HG03095 (cell line): Measurements from ENCODE around the gene SLC39A11.
"Not testable (repeated sequence)": the region's sequence is repeated elsewhere in the genome, so short reads cannot be mapped to it uniquely, and the experiment has no call there.

Source experiments
- ATAC-seq: cut with Tn5 transposase; IDR thresholded peaks from one replicate; pipeline ENCODE4 v1.9.1; 2021; ENCODE audit warnings: moderate library complexity; ENCODE audit not compliant: unreplicated experiment

The SLC39A11 gene

DNA sequence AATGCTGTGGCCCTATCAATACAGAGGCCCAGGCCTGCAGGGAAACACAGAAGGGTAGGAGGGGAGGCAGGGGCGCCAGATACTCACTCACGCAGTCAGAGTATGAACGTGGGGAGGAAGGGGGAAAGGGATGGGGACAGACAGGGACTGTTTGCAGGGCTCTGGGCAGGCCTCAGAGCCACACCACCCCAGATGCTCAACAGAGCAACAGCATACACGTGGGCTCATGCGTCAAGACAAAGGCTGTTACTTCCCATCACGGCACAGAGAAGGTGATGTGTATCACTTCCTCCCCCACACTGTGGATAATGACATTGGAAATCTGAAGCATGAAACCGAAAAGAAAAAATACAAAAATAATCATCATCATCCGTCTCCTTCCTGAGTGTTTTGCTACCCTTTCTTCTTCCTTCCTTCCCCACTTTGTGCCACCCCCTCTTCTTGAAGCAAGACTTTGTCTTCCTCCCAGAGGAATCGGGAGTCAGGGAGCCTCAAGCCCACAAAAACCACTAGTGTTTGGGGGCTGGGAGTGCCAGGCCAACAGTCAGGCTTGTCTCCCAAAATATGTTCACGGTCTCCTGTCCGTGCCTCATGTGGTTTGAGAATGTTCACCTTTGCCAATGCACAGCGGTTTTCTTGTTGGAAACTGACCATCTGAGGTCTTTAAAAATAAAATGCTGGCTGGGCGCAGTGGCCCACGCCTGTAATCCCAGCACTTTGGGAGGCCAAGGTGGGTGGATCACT, 20.1 kb downstream of the SLC39A11 start:
- no peak for ATAC-seq

DNA sequence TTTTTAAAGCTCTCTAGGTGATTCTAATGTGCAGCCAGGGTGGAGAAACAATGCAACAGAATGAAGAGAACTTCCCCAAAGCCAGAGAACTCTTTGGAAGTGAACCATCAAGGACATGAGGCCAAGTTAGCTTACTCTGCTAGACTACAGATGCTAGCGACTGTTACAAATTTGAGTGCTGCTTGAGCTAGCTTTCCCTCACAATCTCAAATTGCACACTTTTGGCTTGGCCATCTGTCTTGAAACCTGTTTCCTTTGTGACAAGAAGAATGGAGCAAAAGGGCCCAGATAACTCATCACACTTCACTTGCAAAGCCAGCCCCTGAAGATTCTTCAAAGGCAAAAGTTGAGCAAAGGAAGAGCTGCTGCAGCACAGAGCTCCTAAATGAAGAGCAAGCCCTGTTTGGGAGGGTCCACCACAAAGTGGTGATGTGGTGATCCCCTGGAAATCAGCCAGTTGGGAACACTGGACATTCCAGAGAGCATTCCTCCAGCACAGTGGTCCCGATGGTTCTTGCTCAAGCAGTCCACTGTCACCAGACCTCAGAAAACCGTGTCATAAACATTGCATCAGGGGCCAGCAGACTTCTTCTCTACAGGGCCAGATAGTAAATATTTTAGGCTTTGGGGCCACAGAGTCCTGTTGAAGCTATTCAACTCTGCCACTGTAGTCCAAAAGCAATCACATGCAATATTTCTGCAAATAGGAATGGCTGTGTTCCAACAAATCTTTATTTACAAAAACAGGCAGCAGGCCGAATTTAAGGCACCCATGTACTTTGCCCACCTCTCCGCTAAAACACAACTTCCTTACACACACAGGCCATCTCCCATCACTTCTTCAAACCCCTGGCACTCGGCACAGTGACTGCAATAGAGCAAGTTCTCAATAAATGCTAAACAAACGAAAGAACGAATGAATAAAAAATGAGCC, 21.2 kb downstream of the SLC39A11 start:
- no peak for ATAC-seq

GRCh38 chr17:73069841-73070240, 22.6 kb downstream of the SLC39A11 start:
- ATAC-seq, result no peak

GRCh38 chr17:73069164-73069770, 23.2 kb downstream of the SLC39A11 start:
- ATAC-seq, result no peak

GRCh38 chr17:73068322-73069153, 23.9 kb downstream of the SLC39A11 start:
- no peak for ATAC-seq

DNA sequence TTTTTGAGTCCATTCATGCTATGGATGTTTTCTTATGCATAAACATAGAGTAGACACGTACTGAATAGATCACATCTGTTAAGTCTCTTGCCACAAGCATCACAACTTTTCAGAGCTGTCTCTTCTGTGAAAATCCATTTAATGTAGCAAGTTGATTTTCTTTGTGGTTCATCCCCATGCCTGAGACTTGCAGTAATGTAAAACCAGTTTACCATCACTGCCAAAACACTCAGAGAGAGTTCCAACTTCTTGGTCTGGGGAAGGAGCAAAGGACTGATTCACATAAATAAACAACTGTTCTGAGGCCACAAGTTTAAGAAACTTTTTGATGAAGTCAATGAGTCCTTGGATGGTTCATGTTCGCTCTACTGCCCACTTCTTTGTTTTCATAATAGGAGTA, 24.8 kb downstream of the SLC39A11 start:
- not testable (repeated sequence) for ATAC-seq

DNA sequence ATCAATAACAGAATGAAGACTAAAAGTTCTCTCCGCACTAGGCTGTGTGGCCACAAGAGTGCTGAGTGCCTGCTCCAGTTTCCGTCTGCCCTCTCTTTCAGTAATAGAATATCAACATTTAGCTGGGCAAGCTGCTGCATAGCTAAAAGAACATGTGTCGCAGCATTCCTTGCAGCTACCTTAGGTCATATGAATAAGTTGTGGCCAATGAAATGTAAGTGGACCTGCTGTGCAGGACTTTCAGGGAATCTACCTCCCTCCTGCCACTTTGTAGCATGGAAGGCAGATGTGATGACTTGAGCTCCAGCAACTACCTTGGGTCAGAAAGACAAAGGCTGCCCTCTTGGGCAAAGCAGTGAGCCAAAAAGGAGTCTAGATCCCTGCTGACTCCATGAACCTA, 25.4 kb downstream of the SLC39A11 start:
- ATAC-seq, result no peak

- no peak for ATAC-seq
These were observed 26.2 kb downstream of the SLC39A11 start for GRCh38 chr17:73066148-73066884.

- no peak for ATAC-seq
These were observed 27.1 kb downstream of the SLC39A11 start for GRCh38 chr17:73065376-73065775.

DNA sequence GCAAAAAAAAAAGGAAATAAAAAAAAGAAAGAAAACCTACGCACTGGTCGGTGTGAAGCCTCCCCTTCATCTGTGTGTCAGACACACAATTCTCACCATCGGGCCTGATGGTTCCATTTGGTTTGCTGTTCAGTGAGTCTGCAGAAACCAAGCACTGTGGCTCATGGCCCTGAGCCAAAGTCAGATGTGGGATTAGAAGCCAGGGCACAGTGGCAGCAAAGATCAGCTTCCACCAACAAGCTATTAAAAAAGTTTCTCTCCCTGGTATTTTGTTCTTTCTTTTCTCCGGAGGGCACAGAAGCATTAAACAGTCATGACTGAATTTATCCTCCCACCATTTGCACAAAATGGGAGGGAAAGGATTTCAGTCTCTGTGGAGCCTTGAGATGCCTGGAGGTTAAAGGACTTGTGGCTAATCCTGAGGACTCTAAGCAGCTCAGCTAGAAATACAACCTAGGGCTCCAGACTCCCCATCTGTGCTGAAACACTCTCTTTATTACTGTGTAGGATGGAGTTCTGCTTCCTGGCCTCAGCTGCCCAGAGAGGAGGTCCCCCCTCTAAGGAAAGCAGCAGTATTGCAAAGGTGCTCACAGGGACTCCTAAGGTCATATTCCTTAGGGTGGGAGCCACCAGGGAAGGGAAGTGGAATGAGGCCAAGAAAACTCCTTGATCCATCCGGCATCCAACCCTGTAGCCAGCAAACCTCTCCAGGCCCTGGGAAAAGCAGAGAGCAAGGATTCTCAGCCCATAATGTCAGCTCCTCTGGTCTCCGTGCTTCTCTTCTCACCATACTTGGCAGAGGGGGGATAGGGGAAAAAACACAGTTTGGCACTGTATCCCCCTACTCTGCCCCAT, 28.2 kb downstream of the SLC39A11 start:
- no peak for ATAC-seq

DNA sequence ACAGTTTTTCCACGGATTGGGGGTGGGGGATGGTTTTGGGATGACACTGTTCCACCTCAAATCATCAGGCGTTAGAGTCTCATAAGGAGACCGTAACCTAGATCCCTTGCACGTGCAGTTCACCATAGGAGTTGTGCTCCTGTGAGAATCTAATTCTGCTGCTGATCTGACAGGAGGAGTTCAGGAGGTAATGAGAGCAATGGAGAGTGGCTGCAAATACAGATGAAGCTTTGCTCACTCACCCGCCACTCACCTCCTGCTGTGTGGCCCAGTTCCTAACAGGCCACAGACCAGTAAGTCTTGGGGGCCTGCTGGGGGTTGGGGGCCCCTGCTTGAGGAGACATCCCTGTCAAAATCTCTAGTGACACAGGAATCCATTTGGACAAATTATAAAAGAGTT, 29.8 kb downstream of the SLC39A11 start:
- ATAC-seq, result no peak

DNA sequence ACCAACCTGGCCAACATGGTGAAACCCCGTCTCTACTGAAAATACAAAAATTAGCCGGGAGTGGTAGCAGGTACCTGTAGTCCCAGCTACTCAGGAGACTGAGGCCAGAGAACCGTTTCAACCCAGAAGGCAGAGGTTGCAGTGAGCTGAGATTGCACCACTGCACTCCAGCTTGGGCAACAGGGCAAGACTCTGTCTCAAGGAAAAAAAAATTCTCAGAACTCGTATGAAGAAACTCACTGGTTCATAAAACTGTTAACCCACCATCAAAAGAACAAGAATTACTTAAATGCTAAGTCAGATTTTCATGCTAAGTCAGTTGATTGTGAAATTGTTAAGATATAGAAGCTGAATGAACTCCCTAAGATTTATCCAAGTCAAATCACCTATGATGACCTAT, 31.3 kb downstream of the SLC39A11 start:
- ATAC-seq, result no peak

DNA sequence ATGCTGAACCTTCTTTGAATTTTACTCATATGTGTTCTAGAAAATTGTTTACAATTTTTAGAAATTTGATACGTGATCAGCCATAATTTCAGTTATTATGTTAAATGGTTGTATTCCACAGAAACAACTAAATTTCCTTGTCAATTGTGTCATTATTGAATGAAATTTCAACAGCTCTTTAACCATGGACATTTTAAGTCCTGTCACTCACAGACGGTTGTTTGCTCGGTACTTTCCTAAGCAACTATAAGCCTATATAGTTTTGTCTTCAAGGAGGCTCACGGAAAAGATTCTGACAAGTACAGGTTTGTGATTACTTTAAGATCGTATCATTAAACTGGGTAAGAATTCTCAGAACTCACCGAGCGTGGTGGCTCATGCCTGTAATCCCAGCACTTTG, 31.8 kb downstream of the SLC39A11 start:
- ATAC-seq, result no peak

DNA sequence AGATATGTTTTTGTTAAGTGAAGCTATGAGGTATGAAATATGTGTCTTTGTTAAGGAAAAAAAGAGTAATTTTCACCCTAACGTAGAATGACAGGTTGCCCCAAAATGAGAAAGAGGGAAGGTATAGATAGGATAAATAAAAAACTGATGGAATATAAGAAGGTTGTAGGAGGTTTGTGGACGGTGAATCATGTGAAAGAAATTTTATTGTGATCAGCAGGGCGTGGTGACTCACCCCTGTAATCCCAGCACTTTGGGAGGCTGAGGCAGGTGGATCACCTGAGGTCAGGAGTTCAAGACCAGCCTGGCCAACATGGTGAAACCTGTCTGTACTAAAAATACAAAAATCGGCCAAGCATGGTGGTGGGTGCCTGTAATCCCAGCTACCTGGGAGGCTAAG, 32.8 kb downstream of the SLC39A11 start:
- ATAC-seq, result not testable (repeated sequence)

GRCh38 chr17:73058022-73058421, 34.5 kb downstream of the SLC39A11 start:
- no peak for ATAC-seq

DNA sequence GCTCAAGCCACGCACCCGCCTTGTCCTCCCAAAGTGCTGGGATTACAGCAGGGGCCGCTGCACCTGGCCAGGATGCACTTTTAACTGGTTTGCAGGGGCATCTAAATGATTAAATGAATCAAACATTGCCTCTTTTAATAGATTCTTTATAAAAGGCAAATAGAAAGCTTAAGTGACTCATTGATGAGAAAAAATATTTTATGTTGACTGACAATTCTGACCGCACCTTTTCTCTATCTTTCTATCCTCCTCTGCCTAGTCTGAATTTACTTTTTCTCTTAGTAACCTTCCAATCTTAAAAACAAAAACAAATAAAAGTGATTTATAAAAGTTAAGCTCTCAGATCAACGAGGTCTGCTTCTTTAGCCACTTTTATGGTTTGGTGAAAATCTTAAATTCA, 35.3 kb downstream of the SLC39A11 start:
- ATAC-seq, result no peak

GRCh38 chr17:73052923-73053322, 39.6 kb downstream of the SLC39A11 start:
- no peak for ATAC-seq

DNA sequence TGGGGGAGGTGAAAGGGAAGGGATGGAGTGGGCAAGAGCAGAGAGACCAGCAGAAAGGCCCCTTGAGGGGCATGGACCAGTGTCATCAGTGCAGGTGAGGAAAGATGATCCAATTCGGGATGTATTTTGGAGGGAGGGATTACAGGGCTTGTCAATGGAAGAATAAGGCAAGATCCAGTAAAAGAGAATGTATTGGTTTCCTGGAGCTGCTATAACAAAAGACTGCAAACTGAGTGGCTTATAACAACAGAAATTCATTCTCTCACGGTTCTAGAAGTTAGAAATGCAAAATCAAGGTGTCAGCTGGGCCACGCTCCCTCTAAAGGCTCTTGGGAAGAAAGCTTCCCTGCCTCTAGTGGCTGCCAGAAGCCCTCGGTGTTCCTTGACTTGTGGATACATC, 41.7 kb downstream of the SLC39A11 start:
- ATAC-seq, result no peak

DNA sequence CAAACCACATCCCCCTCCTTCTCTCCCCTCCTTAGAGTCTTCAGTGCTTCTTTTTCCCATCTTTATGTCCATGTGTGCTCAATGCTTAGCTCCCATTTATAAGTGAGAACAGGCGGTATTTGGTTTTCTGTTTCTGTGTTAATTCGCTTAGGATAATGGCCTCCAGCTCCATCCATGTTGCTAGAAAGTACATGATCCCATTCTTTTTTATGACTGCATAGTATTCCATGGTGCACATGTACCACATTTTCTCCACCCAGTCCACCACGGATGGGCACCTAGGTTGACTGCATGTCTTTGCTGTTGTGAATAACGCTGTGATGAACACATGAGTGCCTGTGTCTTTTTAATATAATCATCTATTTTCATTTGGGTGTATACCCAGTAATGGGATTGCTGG, 44.3 kb downstream of the SLC39A11 start:
- ATAC-seq, result no peak
